Smooth muscle cell (in vitro differentiated cells): ENCODE data around the gene MARS1. TPM values are rescaled to one million over a fixed set of nuclear protein-coding genes. Genes with fewer than 3 reads are reported as not detected.

ENCODE experiments used
- DNase-seq: peaks from one replicate; lab custom pipeline; 2025; ENCODE audit not compliant: unreplicated experiment; lab: John Stamatoyannopoulos, UW
- H2AFZ ChIP-seq: fragments of 200-600 bp; sonication (generic); 2 replicates; pipeline ENCODE4 v1.6.0; 2016; ENCODE audit warnings: antibody characterized with exemption, low read depth, mild to moderate bottlenecking
- H3F3A ChIP-seq: fragments of 200-600 bp; sonication (generic); 2 replicates; pipeline ENCODE4 v1.6.0; 2017; ENCODE audit warnings: antibody characterized with exemption, low read depth
- H3K27ac ChIP-seq: fragments of 200-600 bp; sonication (generic); 2 replicates; pipeline ENCODE4 v1.5.1; 2016; ENCODE audit warnings: low read depth, mild to moderate bottlenecking
- H3K27me3 ChIP-seq: fragments of 200-600 bp; sonication (generic); 2 replicates; pipeline ENCODE4 v1.6.1; 2016; ENCODE audit warnings: low read depth, mild to moderate bottlenecking
- H3K36me3 ChIP-seq: fragments of 200-600 bp; sonication (generic); 2 replicates; pipeline ENCODE4 v1.5.1; 2016; ENCODE audit warnings: low read depth
- H3K4me1 ChIP-seq: fragments of 200-600 bp; sonication (generic); 2 replicates; pipeline ENCODE4 v1.5.1; 2016; ENCODE audit warnings: low read depth
- H3K4me2 ChIP-seq: fragments of 200-600 bp; sonication (generic); 2 replicates; pipeline ENCODE4 v1.6.0; 2016; ENCODE audit warnings: mild to moderate bottlenecking
- H3K4me3 ChIP-seq: fragments of 200-600 bp; sonication (generic); 2 replicates; pipeline ENCODE4 v1.5.1; 2016; ENCODE audit warnings: mild to moderate bottlenecking
- H3K79me2 ChIP-seq: fragments of 200-600 bp; sonication (generic); 2 replicates; pipeline ENCODE4 v1.6.0; 2016; ENCODE audit warnings: low read depth, mild to moderate bottlenecking
- H3K9ac ChIP-seq: fragments of 200-600 bp; sonication (generic); 2 replicates; pipeline ENCODE4 v1.6.0; 2016; ENCODE audit warnings: low read depth
- H3K9me3 ChIP-seq: fragments of 200-600 bp; sonication (generic); replicated peaks from 2 replicates; pipeline ENCODE4 v1.5.1; 2016; ENCODE audit warnings: low read depth
- H4K20me1 ChIP-seq: fragments of 200-600 bp; sonication (generic); 2 replicates; pipeline ENCODE4 v1.6.0; 2016; ENCODE audit warnings: low read depth
- WGBS: methylation state at CpG from one replicate; pipeline ENCODE4 v1.1.7; 2016; ENCODE audit warnings: low lambda C conversion rate; 5-methylcytosine and 5-hydroxymethylcytosine counted together
- polyA plus RNA-seq: library from polyadenylated mRNA; unstranded; fragments of >200 nt; fragmentation: Nextera tagmentation; extraction: Ambion mirVana; gene quantifications from 2 replicates; pipeline ENCODE4 v1.2.1, GENCODE V29; 2016
- total RNA-seq: library from RNA; depleted of rRNA; stranded (reverse); fragments of >200 nt; gene quantifications from 2 replicates; pipeline ENCODE4 v1.2.3, GENCODE V29; 2014
- TF ChIP-seq, protein P1 (sequence below): fragments of 200-600 bp; sonication (generic); IDR thresholded peaks from 2 replicates; pipeline ENCODE4 v1.5.1; 2017; ENCODE audit warnings: borderline replicate concordance, mild to moderate bottlenecking, antibody characterized with exemption; ENCODE audit not compliant: insufficient read depth, poor library complexity, severe bottlenecking

MARS1 gene
- total and polyA plus RNA-seq, 2 experiments from 2014 or later: 186 to 192 TPM

DNA sequence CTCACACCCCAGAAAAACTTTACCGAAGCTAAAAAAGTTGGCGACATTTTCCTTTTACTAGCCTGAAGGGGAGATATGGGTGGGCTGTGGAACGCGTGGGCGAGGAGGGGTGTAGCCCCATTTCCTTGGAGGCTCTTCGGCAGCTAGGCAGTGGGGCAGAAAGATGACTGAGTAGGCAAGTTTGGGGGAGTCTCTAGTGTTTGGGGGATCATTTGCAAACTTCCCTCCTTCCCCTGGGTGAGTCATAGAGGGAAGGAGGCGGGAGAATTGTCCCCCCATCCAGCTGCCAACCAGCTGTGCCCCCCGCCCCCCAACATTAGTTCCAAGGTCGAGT, 26.0 kb upstream of the MARS1 start:
- peak overlapping the region; percentile 100 for H3K4me2 ChIP-seq
- peak overlapping the region; percentile 67 for H2AFZ ChIP-seq
- H3K9me3 ChIP-seq: no peaks in the 10 kb centered on the region
- WGBS: 1% methylated on average over 6 of the region's 9 CpGs
- H3K79me2 ChIP-seq: peaks cover 3% of the 10 kb centered on the region
- DNase-seq: no peak
- TF ChIP-seq, protein P1, sequence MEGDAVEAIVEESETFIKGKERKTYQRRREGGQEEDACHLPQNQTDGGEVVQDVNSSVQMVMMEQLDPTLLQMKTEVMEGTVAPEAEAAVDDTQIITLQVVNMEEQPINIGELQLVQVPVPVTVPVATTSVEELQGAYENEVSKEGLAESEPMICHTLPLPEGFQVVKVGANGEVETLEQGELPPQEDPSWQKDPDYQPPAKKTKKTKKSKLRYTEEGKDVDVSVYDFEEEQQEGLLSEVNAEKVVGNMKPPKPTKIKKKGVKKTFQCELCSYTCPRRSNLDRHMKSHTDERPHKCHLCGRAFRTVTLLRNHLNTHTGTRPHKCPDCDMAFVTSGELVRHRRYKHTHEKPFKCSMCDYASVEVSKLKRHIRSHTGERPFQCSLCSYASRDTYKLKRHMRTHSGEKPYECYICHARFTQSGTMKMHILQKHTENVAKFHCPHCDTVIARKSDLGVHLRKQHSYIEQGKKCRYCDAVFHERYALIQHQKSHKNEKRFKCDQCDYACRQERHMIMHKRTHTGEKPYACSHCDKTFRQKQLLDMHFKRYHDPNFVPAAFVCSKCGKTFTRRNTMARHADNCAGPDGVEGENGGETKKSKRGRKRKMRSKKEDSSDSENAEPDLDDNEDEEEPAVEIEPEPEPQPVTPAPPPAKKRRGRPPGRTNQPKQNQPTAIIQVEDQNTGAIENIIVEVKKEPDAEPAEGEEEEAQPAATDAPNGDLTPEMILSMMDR: no peak
- no peaks in the 10 kb centered on the region for H3K36me3 ChIP-seq
- peaks cover 10% of the 10 kb centered on the region for H3F3A ChIP-seq
- peak overlapping the region; percentile 6 for H3K27ac ChIP-seq
- H3K9ac ChIP-seq: no peak overlapping the region
- peak overlapping the region; percentile 73 for H3K4me3 ChIP-seq
- no peaks in the 10 kb centered on the region for H4K20me1 ChIP-seq
- no peaks in the 10 kb centered on the region for H3K27me3 ChIP-seq
- H3K4me1 ChIP-seq: peaks cover 11% of the 10 kb centered on the region

DNA sequence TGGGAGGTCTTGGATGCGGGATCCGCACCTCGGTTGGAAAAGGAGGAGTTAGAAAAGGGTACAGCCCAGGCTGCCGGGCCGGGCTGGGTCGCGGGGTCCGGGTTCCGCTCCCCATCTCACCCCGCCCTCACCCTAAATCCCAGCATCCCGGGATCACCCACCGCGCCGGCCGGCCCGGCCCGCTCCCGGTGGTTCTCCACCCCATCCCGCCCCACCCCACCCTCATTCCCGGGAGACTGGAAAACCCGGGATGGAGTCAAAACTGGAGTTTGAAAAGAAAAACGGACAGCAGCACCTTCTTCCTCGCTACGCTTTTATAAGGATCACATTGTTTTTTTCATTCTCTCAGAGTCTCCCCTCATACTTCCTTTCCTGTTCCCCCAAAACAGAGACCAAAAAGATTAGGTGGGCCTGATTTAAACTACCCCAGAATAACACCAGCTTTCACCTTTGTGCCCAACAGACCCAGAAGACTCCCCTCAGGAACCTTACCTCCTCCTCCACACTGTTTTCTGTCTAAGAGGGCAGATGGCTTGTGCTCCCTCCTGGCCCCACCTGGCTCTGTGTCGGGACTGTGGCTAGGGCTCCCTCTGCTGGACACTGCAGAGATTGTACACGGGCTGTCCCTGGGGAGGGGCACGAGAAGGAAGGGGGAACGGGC, 25.5 kb upstream of the MARS1 start:
- peak overlapping the region; percentile 100 for H3K4me2 ChIP-seq
- no peaks in the 10 kb centered on the region for H3K9me3 ChIP-seq
- under 1% methylated on average over 9 of the region's 28 CpGs for WGBS
- no peaks in the 10 kb centered on the region for H3K79me2 ChIP-seq
- peak overlapping the region; percentile 67 for H2AFZ ChIP-seq
- H3K36me3 ChIP-seq: no peaks in the 10 kb centered on the region
- no peaks in the 10 kb centered on the region for H3K27me3 ChIP-seq
- peaks cover 10% of the 10 kb centered on the region for H3F3A ChIP-seq
- TF ChIP-seq, protein P1: peak; percentile 90
- peak overlapping the region; percentile 73 for H3K4me3 ChIP-seq
- no peaks in the 10 kb centered on the region for H4K20me1 ChIP-seq
- no peak overlapping the region for H3K9ac ChIP-seq
- H3K27ac ChIP-seq: peak overlapping the region; percentile 6
- peak; percentile 68 for DNase-seq
- H3K4me1 ChIP-seq: peaks cover 11% of the 10 kb centered on the region

DNA sequence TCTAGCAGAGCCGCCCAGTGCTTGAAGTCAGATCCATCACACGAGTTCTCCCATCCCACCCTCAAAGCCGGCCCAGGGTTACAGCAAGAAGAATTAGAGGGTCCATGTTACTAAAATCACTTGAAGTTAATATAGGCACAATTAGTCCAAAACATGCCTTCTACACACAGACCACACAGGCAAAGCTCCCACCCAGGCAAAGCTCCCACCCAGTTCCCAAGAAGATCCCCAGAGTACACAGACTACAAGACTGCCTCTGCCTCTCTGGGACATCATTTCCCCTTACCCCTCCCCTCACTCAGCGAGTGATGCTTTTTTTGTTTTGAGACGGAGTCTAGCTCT, 25.0 kb upstream of the MARS1 start:
- no peaks in the 10 kb centered on the region for H4K20me1 ChIP-seq
- H3K27ac ChIP-seq: no peak overlapping the region
- H3K4me2 ChIP-seq: no peak overlapping the region
- WGBS: 31% methylated on average over 5 of the region's 5 CpGs
- H3K9me3 ChIP-seq: no peaks in the 10 kb centered on the region
- H3K4me3 ChIP-seq: no peak overlapping the region
- no peaks in the 10 kb centered on the region for H3K79me2 ChIP-seq
- no peak overlapping the region for H2AFZ ChIP-seq
- no peaks in the 10 kb centered on the region for H3K27me3 ChIP-seq
- no peak for DNase-seq
- TF ChIP-seq, protein P1: no peak
- H3K4me1 ChIP-seq: peaks cover 11% of the 10 kb centered on the region
- H3K9ac ChIP-seq: no peak overlapping the region
- H3F3A ChIP-seq: peaks cover 10% of the 10 kb centered on the region
- H3K36me3 ChIP-seq: no peaks in the 10 kb centered on the region

DNA sequence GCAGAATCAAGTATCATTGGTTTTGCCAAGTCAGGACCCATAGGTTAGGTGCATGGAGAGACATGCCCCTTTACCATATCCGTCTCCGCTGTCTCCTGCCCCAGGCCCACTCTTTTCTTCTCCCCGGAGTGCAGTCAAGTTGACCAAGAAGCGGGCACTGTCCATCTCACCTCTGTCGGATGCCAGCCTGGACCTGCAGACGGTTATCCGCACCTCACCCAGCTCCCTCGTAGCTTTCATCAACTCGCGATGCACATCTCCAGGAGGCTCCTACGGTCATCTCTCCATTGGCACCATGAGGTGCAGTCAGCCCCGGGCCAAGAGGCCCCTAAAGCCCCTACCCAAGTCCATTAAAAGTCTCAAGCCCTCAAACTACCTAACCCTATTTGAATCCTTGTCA, 23.3 kb upstream of the MARS1 start:
- H2AFZ ChIP-seq: no peak overlapping the region
- no peaks in the 10 kb centered on the region for H3K27me3 ChIP-seq

More for the DNA sequence above, 23.3 kb upstream of the MARS1 start:
- no peak overlapping the region for H3K4me2 ChIP-seq
- no peaks in the 10 kb centered on the region for H3K79me2 ChIP-seq
- peaks cover 11% of the 10 kb centered on the region for H3K4me1 ChIP-seq
- H3K9me3 ChIP-seq: no peaks in the 10 kb centered on the region
- H3K9ac ChIP-seq: no peak overlapping the region
- no peaks in the 10 kb centered on the region for H4K20me1 ChIP-seq
- DNase-seq: no peak
- 99% methylated on average over 12 of the region's 12 CpGs for WGBS
- peaks cover 10% of the 10 kb centered on the region for H3F3A ChIP-seq
- H3K36me3 ChIP-seq: no peaks in the 10 kb centered on the region
- H3K4me3 ChIP-seq: no peak overlapping the region
- TF ChIP-seq, protein P1: no peak
- no peak overlapping the region for H3K27ac ChIP-seq
